CD4-positive, alpha-beta T cell (primary cell): ENCODE results near the gene PLD4. TPM values are rescaled to one million over a fixed set of nuclear protein-coding genes. Genes with fewer than 3 reads are reported as not detected.
"Not testable (repeated sequence)": the region's sequence is repeated elsewhere in the genome, so short reads cannot be mapped to it uniquely, and the experiment has no call there.

Source experiments
- ATAC-seq: fragments of 200-7000 bp; cut with Tn5 transposase; one replicate; pipeline ENCODE4 v1.10.0; 2022; ENCODE audit warnings: mild to moderate bottlenecking; ENCODE audit not compliant: poor library complexity
- CTCF ChIA-PET: fragments of 350-600 bp; sonication (Branson Sonifier 250); formaldehyde crosslinking; loops from one replicate; lab custom pipeline; 2021; ENCODE audit warnings: antibody characterized with exemption, inconsistent platforms; lab: Charles Lee
- POLR2A ChIA-PET: fragments of 350-600 bp; sonication (Branson Sonifier 250); formaldehyde crosslinking; loops from one replicate; lab custom pipeline; 2021; ENCODE audit warnings: antibody characterized with exemption, inconsistent platforms; lab: Charles Lee
- DNase-seq, 14 experiments: peaks; one replicate each; pipeline ENCODE4 v3.0.0-alpha.2; 2013 to 2020; ENCODE audit warnings: mixed read lengths in 2 of 14
- H3K27ac ChIP-seq, 2 donors: one replicate each; pipeline versions ENCODE4 v1.5.1 to v1.7.0; 2013; ENCODE audit warnings: low read length in 2 of 2, low read depth in 1 of 2, mild to moderate bottlenecking in 1 of 2
- H3K27me3 ChIP-seq, 2 experiments: 1 replicate in 1 of 2; 2 replicates in 1 of 2; pipeline versions ENCODE4 v1.6.1 to v1.7.0; 2013; ENCODE audit warnings: low read length in 2 of 2, control low read depth in 1 of 2, mild to moderate bottlenecking in 1 of 2, moderate library complexity in 1 of 2; ENCODE audit not compliant: insufficient read depth in 2 of 2, control insufficient read depth in 1 of 2
- H3K36me3 ChIP-seq: one replicate; pipeline ENCODE4 v1.6.1; 2013; ENCODE audit warnings: low read length, control low read depth; ENCODE audit not compliant: insufficient read depth
- H3K4me1 ChIP-seq: one replicate; pipeline ENCODE4 v1.6.1; 2013; ENCODE audit warnings: low read length, control low read depth; ENCODE audit not compliant: insufficient read depth
- H3K4me3 ChIP-seq: one replicate; pipeline ENCODE4 v1.5.1; 2013; ENCODE audit warnings: mild to moderate bottlenecking, low read length, moderate library complexity
- H3K9me3 ChIP-seq, 2 experiments: 1 replicate in 1 of 2; 2 replicates in 1 of 2; pipeline versions ENCODE4 v1.6.1 to v1.7.0; 2013; ENCODE audit warnings: low read length in 2 of 2, mild to moderate bottlenecking in 2 of 2, control low read depth in 1 of 2, moderate library complexity in 1 of 2; ENCODE audit not compliant: control insufficient read depth in 1 of 2, insufficient read depth in 1 of 2
- H3K27ac Mint-ChIP-seq: one replicate; pipeline ENCODE4 v1.8.0; 2020; ENCODE audit warnings: mixed read lengths
- H3K27me3 Mint-ChIP-seq: one replicate; pipeline ENCODE4 v1.8.0; 2021; ENCODE audit warnings: mixed read lengths
- H3K36me3 Mint-ChIP-seq: one replicate; pipeline ENCODE4 v1.8.0; 2021; ENCODE audit warnings: low read depth, mixed read lengths
- H3K4me1 Mint-ChIP-seq: one replicate; pipeline ENCODE4 v1.8.0; 2021; ENCODE audit warnings: low read depth, mixed read lengths
- H3K4me3 Mint-ChIP-seq: one replicate; pipeline ENCODE4 v1.8.0; 2020; ENCODE audit warnings: mild to moderate bottlenecking, mixed read lengths
- H3K9me3 Mint-ChIP-seq: one replicate; pipeline ENCODE4 v1.8.0; 2020; ENCODE audit warnings: mixed read lengths
- intact Hi-C, 2 experiments: fragments of 100-400 bp; cut with DNase I in 1 of 2; cut with micrococcal nuclease in 1 of 2; formaldehyde crosslinking; loops; one replicate each; pipeline versions ENCODE4 v1.15.1 to v1.9.0; 2023 to 2025; cut with DNase I, micrococcal nuclease
- total RNA-seq, 174 experiments: library from RNA in 2 of 174; stranded (reverse) in 2 of 174; gene quantifications; one replicate each; pipeline ENCODE4 v1.2.3 and lab custom pipeline; 2021 to 2026
- TF ChIP-seq, protein P1 (sequence below): fragments of 200-600 bp; IDR thresholded peaks from one replicate; pipeline ENCODE4 v1.8.0; 2022; ENCODE audit warnings: antibody characterized with exemption, mild to moderate bottlenecking

Gene PLD4
- total RNA-seq, 2 experiments from 2014 or later = 1.6 to 2.1 TPM

DNA sequence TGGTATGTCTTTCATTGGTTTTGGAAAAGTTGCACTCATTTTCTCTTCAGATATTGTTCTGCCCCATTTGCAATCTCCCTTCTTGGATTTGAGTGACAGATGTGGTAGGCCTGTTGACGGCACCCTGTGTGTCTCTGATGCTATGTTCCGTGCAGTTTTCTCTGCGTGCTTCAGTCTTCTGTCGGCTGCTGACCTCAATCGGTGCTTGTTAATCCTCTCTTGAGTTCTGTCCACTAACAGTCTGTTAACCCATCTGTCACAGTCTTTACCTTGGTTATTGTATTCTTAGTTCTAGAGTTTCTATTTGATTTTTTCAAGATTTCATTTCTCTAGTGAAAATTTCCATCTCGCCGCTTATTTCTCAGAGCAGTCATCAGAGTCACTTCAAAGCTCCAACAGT lies 20.7 kb upstream of the PLD4 start:
- intact Hi-C loops = no loop called here

DNA sequence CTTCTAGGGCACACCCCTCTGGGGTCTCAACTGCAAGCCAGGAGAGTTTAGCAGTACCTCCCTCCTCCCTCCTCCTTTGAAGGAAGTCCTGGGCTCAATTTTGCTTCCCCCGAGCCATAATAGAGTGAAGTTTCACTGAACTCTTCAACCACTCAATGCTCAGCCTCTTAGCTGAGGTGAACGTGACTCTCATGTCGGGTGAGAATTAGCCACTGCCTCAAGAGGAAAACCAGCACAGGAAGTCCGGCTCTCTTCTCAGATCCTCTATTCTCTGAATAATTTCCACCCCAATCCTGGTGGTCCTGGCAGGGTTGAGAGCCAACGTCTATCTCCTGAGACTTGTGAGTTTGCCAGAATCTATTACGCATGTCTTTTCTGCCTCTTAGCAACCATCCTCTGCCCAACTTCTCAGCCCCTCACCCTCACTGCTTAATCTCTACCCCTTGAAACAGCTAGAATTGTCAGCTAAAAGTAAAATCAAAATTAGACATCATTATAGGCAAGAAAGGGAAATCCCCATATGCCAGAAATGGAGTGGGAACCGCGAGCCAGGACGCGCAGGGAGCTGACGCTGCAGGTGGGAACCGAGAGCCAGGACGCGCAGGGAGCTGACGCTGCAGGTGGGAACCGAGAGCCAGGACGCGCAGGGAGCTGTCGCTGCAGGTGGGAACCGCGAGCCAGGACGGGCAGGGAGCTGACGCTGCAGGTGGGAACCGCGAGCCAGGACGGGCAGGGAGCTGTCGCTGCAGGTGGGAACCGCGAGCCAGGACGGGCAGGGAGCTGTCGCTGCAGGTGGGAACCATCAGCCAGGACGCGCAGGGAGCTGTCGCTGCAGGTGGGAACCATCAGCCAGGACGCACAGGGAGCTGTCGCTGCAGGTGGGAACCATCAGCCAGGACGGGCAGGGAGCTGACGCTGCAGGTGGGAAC lies 19.8 kb upstream of the PLD4 start:
- H3K9me3 Mint-ChIP-seq, H3K4me3 ChIP-seq, H3K4me1 Mint-ChIP-seq, H3K27me3 ChIP-seq, H3K4me3 Mint-ChIP-seq, POLR2A ChIA-PET, intact Hi-C loops, H3K36me3 ChIP-seq, CTCF ChIA-PET, H3K27ac Mint-ChIP-seq, ATAC-seq, H3K4me1 ChIP-seq, DNase-seq, H3K36me3 Mint-ChIP-seq, H3K9me3 ChIP-seq, H3K27ac ChIP-seq: not testable (repeated sequence)
- peaks cover 38% of the 10 kb centered on the region for H3K27me3 Mint-ChIP-seq

More for the DNA sequence above, 20.7 kb upstream of the PLD4 start:
- no peak overlapping the region for H3K27ac ChIP-seq
- TF ChIP-seq, protein P1, sequence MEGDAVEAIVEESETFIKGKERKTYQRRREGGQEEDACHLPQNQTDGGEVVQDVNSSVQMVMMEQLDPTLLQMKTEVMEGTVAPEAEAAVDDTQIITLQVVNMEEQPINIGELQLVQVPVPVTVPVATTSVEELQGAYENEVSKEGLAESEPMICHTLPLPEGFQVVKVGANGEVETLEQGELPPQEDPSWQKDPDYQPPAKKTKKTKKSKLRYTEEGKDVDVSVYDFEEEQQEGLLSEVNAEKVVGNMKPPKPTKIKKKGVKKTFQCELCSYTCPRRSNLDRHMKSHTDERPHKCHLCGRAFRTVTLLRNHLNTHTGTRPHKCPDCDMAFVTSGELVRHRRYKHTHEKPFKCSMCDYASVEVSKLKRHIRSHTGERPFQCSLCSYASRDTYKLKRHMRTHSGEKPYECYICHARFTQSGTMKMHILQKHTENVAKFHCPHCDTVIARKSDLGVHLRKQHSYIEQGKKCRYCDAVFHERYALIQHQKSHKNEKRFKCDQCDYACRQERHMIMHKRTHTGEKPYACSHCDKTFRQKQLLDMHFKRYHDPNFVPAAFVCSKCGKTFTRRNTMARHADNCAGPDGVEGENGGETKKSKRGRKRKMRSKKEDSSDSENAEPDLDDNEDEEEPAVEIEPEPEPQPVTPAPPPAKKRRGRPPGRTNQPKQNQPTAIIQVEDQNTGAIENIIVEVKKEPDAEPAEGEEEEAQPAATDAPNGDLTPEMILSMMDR = no peak
- peaks cover 4 to 5% of the 10 kb centered on the region in 2 experiments for H3K27me3 ChIP-seq
- H3K4me1 ChIP-seq = no peaks in the 10 kb centered on the region
- ChIA-PET CTCF (no interaction called here), POLR2A (no interaction called here)
- H3K4me3 ChIP-seq = no peak overlapping the region
- Mint-ChIP-seq H3K4me3 (no peak overlapping the region), H3K36me3 (no peaks in the 10 kb centered on the region), H3K4me1 (no peaks in the 10 kb centered on the region), H3K27ac (no peak overlapping the region), H3K9me3 (no peaks in the 10 kb centered on the region), H3K27me3 (peaks cover 34% of the 10 kb centered on the region)
- H3K36me3 ChIP-seq = no peaks in the 10 kb centered on the region
- H3K9me3 ChIP-seq = no peaks in the 10 kb centered on the region
- ATAC-seq (no peak), DNase-seq (no peak)

DNA sequence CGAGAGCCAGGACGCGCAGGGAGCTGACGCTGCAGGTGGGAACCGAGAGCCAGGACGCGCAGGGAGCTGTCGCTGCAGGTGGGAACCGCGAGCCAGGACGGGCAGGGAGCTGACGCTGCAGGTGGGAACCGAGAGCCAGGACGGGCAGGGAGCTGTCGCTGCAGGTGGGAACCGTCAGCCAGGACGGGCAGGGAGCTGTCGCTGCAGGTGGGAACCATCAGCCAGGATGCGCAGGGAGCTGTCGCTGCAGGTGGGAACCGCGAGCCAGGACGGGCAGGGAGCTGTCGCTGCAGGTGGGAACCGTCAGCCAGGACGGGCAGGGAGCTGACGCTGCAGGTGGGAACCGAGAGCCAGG lies 19.1 kb upstream of the PLD4 start:
- H3K9me3 Mint-ChIP-seq, H3K27ac ChIP-seq, H3K36me3 Mint-ChIP-seq, H3K27me3 ChIP-seq, DNase-seq, CTCF ChIA-PET, H3K4me1 Mint-ChIP-seq, ATAC-seq, H3K4me1 ChIP-seq, H3K4me3 ChIP-seq, H3K36me3 ChIP-seq, H3K4me3 Mint-ChIP-seq, POLR2A ChIA-PET, H3K27ac Mint-ChIP-seq, H3K9me3 ChIP-seq, intact Hi-C loops: not testable (repeated sequence)
- peaks cover 43% of the 10 kb centered on the region for H3K27me3 Mint-ChIP-seq

DNA sequence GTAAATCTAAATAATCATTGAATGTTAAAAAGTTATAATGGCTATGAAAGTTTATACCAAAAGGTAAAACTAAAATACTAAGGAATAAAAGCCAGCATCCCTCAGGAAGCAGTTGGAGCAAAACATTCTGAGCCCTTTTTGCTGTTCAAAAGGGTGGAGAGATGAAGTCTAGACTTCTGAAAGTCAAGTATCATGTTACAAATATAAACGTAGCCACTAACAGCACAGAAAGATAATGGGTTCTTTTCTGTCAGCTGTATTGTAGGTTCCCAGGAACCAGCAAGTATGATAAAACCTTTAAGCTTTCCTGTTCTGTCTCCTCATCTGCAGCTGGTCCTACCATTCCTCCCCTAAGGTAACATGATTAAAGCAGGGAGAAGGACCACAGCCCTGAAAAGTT lies 16.4 kb upstream of the PLD4 start:
- TF ChIP-seq, protein P1 = no peak
- Histone ChIP-seq H3K4me3 (no peak overlapping the region), H3K27me3 (peaks cover 4 to 14% of the 10 kb centered on the region in 2 experiments), H3K27ac (no peak overlapping the region), H3K36me3 (no peaks in the 10 kb centered on the region), H3K4me1 (no peaks in the 10 kb centered on the region), H3K9me3 (peaks cover 4 to 8% of the 10 kb centered on the region in 2 experiments)
- intact Hi-C loops = no loop called here
- ChIA-PET POLR2A (no interaction called here), CTCF (no interaction called here)
- H3K4me1 Mint-ChIP-seq = no peaks in the 10 kb centered on the region
- no peak overlapping the region for H3K4me3 Mint-ChIP-seq
- no peak overlapping the region for H3K27ac Mint-ChIP-seq
- ATAC-seq = no peak
- H3K9me3 Mint-ChIP-seq = no peaks in the 10 kb centered on the region
- DNase-seq = no peak
- H3K36me3 Mint-ChIP-seq = no peaks in the 10 kb centered on the region
- H3K27me3 Mint-ChIP-seq = peaks cover 47% of the 10 kb centered on the region
